ENCODE data around the gene ARMCX1.
"Not testable (repeated sequence)": the region's sequence is repeated elsewhere in the genome, so short reads cannot be mapped to it uniquely, and the experiment has no call there.

Gene ARMCX1

DNA sequence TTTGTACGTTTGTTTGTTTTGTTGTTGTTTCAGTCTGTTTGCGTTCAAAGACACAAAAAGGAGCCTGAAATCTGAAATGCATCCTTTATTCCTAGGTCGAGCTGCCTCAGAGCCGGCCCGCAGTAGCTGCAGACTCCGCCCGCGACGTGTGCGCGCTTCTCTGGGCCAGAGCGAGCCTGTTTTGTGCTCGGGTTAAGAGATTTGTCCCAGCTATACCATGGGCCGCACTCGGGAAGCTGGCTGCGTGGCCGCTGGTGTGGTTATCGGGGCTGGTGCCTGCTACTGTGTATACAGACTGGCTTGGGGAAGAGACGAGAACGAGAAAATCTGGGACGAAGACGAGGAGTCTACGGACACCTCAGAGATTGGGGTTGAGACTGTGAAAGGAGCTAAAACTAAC lies 2.4 kb downstream of the ARMCX1 start:
- no peak overlapping the region for H3K27ac ChIP-seq
- TF ChIP-seq ZFX (IDR thresholded peaks at IDR 0.05), result no peak
- TF ChIP-seq, protein P1, sequence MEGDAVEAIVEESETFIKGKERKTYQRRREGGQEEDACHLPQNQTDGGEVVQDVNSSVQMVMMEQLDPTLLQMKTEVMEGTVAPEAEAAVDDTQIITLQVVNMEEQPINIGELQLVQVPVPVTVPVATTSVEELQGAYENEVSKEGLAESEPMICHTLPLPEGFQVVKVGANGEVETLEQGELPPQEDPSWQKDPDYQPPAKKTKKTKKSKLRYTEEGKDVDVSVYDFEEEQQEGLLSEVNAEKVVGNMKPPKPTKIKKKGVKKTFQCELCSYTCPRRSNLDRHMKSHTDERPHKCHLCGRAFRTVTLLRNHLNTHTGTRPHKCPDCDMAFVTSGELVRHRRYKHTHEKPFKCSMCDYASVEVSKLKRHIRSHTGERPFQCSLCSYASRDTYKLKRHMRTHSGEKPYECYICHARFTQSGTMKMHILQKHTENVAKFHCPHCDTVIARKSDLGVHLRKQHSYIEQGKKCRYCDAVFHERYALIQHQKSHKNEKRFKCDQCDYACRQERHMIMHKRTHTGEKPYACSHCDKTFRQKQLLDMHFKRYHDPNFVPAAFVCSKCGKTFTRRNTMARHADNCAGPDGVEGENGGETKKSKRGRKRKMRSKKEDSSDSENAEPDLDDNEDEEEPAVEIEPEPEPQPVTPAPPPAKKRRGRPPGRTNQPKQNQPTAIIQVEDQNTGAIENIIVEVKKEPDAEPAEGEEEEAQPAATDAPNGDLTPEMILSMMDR (conservative IDR thresholded peaks at IDR 0.05), result no peak

DNA sequence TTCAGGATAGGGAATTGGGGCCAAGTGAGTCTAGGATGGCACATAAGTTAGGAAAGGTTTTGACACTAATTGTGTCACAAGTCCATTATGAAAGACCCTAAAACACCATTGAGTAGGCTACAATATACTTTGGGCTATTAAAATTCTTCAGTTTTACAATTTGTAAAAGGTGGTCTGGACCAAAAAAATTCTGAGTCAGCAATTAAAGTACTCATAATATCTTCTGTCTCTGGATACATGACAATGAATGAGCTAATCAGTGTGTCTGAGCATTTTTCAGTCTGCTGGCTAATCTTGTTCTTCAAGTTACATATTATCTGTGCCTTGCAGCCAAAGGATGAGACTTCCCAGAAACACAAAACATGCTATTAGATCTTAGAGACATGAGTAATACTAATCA lies 14.3 kb downstream of the ARMCX1 start:
- H3K27ac ChIP-seq, result no peak overlapping the region
- no peak for TF ChIP-seq ZFX (IDR thresholded peaks at IDR 0.05)
- TF ChIP-seq, protein P1 (conservative IDR thresholded peaks at IDR 0.05), result no peak

DNA sequence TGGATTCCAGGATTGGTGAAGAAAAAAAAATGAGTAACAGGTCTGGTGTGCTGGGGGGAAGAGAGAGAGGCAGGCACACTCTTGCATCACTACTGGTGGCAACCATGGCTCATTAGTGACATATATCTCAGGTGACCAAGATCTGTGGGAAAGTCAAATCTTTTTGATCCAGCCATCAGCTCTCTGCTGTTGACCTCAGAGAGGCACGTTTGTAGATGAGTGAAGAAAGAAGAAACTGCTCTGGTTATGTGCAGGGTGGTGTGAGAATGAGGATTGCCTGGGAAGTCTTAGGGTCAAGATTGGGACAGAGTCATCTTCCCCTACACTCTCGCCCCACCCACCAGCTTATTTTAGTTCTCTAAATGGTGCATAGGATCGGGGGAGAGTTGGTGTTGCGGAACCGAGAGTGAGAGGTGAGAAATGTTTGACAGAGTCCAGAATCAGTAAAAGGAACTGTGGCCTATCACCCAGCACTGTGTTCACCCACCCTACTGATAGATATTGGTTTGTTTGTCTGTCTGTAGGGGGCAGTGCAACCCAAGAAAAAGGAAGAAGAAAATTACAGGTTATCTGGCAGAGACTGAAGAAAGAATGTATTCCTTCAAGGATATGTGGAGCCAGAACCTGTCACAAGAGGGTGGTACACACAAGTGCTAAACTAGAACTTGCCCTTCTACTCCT lies 45.5 kb downstream of the ARMCX1 start:
- H3K27ac ChIP-seq, result no peak overlapping the region
- TF ChIP-seq ZFX (IDR thresholded peaks at IDR 0.05), result no peak
- TF ChIP-seq, protein P1 (conservative IDR thresholded peaks at IDR 0.05), result peak; percentile 59

DNA sequence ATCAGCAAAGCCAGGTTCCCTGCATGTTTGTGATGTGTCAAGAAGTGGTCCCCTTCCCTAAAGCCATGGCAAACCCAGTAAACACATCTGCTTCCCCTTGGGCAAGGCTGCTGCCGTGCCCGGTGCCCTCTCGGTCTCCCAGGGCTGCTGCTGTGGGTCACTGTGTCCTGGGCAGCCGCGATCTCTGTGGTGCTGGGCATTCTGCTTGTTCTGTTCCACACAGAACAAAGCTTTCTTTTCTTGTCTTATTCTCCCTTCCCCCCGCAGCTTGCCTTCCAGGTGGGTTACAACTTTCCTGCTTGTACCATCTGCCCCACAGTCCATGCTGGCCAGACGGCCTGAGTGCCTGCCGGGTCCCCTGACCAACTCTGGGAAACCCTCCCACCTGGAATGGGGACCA lies 49.2 kb downstream of the ARMCX1 start:
- not testable (repeated sequence) for H3K27ac ChIP-seq

DNA sequence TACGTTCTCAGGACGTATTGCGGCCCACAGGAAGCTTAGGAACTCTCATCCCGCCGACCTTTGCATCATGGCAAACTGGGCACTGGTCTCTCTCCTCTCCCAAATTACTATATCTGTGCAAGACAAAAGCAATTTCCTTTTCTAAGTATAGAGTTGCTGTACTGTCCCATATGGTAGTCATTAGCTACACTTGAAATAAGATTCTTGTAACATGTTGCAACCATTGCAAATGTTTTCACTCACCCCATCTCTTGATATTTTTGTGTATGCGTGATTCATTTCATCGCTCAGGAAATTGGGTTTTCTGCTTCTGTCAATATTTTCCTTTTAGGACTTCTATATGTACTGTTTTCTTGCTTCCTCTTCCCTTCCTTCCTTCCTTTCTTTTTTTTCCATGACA lies 51.7 kb downstream of the ARMCX1 start:
- TF ChIP-seq, protein P1 (conservative IDR thresholded peaks at IDR 0.05), result no peak
- no peak for TF ChIP-seq ZFX (IDR thresholded peaks at IDR 0.05)

More for the DNA sequence above, 51.7 kb downstream of the ARMCX1 start:
- no peak overlapping the region for H3K27ac ChIP-seq

Data from C4-2B (cell line).